HFF-Myc (cell line): ENCODE measurements around the gene TMPRSS2.

ENCODE experiments used
- DNase-seq: peaks from one replicate; pipeline ENCODE4 v3.0.0-alpha.2; 2011; ENCODE audit warnings: low read depth; ENCODE audit errors: extremely low read depth
- H3K4me3 ChIP-seq: replicated peaks from 2 replicates; pipeline ENCODE4 v1.5.1; 2011; ENCODE audit warnings: low read depth, mild to moderate bottlenecking, control low read depth, low read length
- CTCF ChIP-seq: IDR thresholded peaks from 2 replicates; pipeline ENCODE4 v1.5.1; 2012; ENCODE audit warnings: mild to moderate bottlenecking, low read depth, low read length, control low read depth; ENCODE audit errors: missing control alignments

The TMPRSS2 gene

GRCh38 chr21:41429305-41429704, 78.7 kb downstream of the TMPRSS2 start:
- H3K4me3 ChIP-seq, result no peak overlapping the region
- no peak for TF ChIP-seq CTCF
- no peak for DNase-seq

- no peak overlapping the region for H3K4me3 ChIP-seq
- no peak for TF ChIP-seq CTCF
- DNase-seq, result no peak
Measured at GRCh38 chr21:41428847-41429246, 79.1 kb downstream of the TMPRSS2 start.

GRCh38 chr21:41428311-41428710, 79.6 kb downstream of the TMPRSS2 start:
- TF ChIP-seq CTCF, result no peak
- no peak for DNase-seq
- H3K4me3 ChIP-seq, result no peak overlapping the region

- TF ChIP-seq CTCF, result no peak
- DNase-seq, result no peak
- no peak overlapping the region for H3K4me3 ChIP-seq
Measured at GRCh38 chr21:41427556-41427955, 80.4 kb downstream of the TMPRSS2 start.

GRCh38 chr21:41426676-41427404, 81.1 kb downstream of the TMPRSS2 start:
- H3K4me3 ChIP-seq, result peak overlapping the region; percentile 41

GRCh38 chr21:41425954-41426675, 81.8 kb downstream of the TMPRSS2 start, which contains the start of gene MX1:
Gene MX1 (plus strand): TSS chr21:41426239. CDS start chr21:41432071, 5,832 bp downstream.
- DNase-seq, result no peak
- no peak for TF ChIP-seq CTCF
- H3K4me3 ChIP-seq, result peak within 1 kb of the TSS; percentile 41

More at GRCh38 chr21:41426676-41427404, 81.1 kb downstream of the TMPRSS2 start:
- no peak for DNase-seq
- TF ChIP-seq CTCF, result no peak
